GM12801 (cell line): ENCODE data around the gene CREM.

Source experiments
- TF ChIP-seq, protein P1 (sequence below): IDR thresholded peaks from one replicate; pipeline ENCODE4 v1.5.1; 2011; ENCODE audit warnings: control low read depth; ENCODE audit not compliant: insufficient read length; ENCODE audit errors: extremely low read depth

CREM gene

DNA sequence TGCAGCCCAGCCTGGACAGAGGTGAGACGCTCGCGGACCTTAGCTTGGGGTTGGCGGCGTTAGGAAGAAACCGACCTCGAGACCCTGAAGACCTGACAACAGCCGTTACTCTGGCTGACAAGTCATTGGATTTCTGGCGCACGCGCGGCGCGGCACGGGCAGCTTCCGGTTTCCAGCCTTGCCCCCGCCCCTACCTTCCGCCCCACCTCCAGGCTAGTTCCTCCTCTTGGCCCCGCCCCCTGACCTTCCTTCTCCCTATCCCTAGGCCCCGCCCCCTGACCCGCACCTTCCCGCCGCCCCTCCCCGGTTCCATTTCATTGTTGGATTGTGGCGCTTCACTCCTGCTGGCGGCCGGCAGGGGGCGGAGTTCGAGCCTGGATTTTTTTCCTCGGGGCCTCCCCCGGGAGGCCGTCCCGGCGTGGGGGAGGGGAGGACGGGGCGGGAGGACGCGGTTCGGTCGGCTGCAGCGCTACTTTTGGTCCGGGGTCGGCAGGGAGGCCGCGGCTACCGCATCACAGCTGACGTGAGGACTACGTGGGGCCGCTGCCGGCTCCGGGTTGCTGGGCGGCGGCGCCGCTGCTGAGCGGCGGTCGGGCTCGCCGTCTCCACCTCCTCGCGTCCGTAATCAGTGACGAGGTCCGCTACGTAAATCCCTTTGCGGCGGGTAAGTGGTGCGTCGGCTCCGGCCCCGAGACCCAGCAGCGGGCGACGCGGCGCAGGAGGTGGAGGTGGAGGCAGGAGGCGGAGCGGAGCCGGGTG, at the start of gene CREM:
Gene CREM (plus strand): TSS at position 317 of the 759 bp plus-strand sequence. CDS start 10,990 bp downstream, outside the sequence.
- TF ChIP-seq, protein P1, sequence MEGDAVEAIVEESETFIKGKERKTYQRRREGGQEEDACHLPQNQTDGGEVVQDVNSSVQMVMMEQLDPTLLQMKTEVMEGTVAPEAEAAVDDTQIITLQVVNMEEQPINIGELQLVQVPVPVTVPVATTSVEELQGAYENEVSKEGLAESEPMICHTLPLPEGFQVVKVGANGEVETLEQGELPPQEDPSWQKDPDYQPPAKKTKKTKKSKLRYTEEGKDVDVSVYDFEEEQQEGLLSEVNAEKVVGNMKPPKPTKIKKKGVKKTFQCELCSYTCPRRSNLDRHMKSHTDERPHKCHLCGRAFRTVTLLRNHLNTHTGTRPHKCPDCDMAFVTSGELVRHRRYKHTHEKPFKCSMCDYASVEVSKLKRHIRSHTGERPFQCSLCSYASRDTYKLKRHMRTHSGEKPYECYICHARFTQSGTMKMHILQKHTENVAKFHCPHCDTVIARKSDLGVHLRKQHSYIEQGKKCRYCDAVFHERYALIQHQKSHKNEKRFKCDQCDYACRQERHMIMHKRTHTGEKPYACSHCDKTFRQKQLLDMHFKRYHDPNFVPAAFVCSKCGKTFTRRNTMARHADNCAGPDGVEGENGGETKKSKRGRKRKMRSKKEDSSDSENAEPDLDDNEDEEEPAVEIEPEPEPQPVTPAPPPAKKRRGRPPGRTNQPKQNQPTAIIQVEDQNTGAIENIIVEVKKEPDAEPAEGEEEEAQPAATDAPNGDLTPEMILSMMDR: no peak

DNA sequence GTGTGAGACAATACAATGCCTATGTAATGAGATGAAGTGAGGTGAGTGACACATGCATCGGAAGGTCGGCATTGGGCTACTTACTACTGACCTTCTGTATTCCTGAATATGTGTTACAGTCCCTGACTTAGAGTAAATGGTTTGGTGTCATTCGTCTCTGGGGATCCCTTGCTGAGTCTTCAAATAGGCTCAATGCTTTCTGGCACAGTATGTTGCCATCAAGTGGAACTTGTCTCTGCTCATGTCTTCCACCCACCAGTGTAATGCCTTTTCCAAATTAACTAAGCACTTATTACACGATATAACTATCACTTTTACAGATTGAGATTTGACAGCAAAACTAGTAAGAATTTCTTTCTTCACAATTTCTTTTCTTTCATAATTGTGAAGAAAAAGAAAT, 47.4 kb upstream of the CREM start:
- TF ChIP-seq, protein P1: no peak

DNA sequence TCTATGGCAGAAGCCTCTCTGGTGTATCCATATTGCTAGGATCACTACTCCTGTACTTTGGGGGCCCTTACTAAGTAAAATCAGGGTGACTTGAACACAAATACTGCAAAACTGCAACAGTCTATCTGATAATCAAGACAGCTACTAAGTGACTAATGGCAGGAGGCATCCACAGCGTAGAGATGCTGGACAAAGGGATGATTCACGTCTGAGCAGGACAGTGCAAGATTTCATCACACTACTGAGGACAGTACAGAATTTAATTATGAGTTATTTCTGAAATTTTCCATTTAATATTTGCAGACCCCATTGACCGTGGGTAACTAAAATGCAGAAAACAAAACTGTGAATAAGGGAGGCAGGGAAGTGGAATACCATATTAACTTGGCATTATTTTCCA, 46.9 kb upstream of the CREM start:
- TF ChIP-seq, protein P1: no peak

DNA sequence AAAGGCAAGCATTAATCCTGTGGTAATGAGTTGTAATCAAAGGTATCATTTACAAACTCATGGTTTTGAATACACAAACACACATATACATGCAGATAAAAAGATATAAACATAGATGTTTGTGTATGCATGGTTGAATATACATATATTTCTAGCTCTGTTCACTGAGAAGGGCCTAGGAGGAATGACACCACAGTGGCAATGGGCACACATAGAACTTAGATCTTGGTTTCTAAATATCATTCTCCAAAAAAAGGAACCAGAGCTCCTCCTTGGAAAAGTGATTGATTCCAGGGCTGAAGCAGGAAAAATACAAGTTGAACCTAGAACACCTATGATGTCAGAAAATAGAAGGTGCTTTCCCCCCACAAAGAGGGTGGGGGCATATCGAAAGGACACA, 43.4 kb upstream of the CREM start:
- TF ChIP-seq, protein P1: no peak

DNA sequence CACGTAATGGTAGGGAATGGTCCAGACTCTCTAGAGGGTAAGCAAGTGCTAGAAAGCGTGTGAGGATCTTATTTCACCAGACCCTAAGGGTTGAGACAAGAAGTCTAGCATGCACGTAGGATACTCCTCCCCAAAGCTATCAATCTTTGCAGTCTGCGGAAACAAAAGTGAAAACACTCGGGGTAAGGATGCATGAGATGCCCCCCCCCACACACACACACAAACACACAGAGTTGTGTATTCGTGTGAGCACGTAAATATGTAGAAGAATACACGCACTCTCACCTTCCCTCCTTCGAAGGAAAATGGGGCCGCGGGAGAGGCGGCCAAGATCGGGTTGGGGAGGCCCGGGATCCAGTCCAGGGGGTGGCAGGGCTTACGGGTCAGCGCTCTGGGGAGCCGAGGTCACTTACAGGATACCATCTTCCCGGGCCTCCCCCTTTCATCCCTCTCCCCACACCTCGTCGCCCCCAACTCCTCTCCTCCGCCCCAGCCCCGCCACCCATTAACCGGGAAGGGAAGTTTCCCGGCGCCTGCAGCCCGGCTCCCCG, 37.0 kb upstream of the CREM start:
- TF ChIP-seq, protein P1: no peak

DNA sequence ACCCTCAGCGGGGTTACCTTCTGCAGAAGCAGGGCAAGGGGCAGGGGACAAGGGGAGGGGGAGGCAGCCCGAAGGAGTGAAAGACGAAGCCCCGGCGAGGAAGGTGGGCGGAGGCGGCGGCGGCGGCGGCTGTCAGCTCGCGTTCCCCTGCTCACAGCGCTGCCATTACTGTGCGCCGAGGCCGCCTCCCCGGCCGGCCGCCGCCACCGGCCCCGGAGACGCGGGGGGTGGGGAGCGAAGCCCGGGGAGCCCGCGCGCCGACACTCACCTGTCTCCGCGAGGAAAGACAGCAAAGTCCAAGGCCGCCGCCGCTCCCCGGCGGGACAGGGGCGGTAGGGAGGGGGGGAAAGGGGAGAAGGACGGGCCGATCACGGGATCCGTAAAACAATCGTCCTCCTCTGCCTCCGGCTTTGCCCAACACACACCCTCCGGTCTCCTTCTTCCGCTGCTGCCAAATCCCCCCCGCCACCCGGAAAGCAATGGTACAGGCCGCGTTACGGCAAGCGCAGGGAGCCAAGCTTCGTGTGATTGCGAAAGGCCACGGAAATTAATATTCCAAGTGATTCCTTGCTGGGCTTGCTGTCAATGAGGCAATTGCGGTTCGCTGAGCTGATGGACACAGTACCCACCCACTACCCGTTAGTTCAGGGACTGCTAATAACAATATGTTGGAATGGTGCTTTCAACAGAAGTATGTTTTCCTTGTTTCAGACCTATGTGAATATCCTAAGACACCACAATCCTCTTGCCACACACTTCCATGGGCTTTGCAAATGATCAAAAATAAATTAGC, 36.3 kb upstream of the CREM start, which contains the start of gene CUL2:
Gene CUL2 (minus strand): TSS at position 180 of the 793 bp plus-strand sequence. CDS start 19,024 bp downstream, outside the sequence.
- TF ChIP-seq, protein P1: no peak
